ENCODE results near the gene LRRC71.

The LRRC71 gene

DNA sequence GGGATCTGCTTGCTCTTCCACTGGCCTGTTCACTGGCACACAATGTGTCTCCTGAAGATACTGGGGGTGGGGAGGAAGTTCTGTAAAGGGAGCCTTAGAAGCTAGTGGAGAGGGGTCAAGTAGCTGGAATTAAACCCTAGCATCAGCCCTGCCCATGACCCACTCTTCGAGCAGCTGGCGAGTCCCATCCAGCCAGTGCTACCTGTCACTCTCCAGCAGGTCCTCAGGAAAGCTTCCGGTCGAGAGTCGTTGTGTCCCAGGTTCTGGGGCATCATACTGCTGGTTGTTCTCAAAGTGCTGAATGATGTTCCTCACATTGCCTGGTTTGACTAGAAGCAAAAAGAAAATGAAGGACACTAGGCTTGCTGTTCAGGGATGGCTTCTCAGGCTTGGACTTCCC is 30.9 kb downstream of the LRRC71 start:
- DNase-seq, result no peak

DNA sequence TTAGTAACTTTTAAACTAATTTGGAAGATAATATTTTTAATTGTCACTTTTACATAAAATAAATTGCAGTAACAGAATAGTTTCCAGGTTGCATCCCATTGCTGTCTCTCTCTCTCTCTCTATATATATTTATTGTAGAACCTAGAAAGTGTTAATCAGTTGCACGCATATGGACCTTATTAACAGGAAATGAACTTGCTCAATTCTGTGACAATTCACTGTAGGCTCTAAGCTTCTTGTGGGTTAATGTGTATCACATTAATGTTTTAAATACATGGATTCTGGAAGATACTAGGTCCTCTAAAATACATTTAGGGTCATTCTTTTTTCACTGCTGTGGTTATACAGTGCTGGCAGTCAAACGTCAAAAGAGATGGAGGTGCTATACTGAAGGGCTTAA is 33.1 kb downstream of the LRRC71 start:
- DNase-seq, result no peak

DNA sequence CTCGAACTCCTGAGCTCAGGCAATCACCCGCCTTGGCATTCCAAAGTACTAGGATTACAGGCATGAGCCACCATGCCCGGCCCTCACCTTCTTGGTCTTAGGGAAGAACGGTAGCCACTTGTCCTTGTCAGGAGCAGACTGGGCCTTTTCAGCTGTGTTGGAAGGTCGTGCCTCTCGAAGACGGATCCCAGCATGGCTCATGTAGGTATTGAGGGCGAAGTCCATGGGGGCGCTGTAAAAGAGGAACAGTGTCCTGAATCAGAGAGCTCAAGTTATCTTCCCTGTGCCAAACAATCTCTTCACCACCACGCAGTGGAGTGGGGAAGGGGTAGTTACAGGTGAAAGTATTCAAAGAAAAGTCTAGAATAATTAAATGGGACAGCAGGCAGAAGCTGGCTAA is 35.9 kb downstream of the LRRC71 start:
- no peak for DNase-seq

DNA sequence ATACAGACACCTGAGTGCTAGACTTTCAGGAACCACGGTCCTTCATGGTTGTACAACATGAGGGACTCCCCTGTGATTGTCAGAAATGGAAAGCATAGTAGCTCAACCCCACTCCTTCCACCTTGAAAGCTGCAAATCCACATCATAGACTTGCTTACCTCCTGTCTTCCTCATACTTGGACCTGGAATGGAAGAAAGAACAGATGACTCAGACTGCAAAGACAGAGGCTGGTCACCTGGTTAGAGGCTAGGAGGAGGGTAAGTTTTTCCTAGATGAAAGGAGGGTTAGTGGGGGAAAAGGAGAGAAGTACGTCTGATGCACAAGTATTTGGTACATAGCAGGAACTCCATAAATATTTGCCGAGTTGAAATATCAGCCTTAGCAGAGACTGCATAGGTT is 37.2 kb downstream of the LRRC71 start:
- no peak for DNase-seq

DNA sequence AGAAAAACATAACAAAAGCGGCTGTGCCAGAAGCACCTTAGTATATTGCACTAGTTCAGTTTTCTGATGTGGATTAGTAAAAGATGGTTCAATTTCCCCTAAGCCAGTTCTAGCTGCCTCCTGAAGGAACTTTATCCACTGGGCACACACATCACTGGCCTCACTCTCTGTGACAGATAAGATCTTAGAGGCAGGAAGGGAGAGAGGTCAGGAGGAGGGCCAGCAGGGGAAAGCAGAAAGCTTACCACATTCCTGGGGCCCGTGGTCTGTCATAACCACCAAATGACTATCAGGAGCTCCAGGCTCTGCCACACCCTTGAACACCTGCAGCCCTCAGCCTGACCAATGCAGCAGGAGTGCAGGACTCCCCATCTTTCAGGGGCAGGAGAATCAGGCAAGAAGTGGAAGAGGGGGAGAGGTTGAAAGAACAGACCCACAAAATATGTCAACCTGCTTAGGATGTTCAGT is 37.8 kb downstream of the LRRC71 start:
- no peak for DNase-seq

DNA sequence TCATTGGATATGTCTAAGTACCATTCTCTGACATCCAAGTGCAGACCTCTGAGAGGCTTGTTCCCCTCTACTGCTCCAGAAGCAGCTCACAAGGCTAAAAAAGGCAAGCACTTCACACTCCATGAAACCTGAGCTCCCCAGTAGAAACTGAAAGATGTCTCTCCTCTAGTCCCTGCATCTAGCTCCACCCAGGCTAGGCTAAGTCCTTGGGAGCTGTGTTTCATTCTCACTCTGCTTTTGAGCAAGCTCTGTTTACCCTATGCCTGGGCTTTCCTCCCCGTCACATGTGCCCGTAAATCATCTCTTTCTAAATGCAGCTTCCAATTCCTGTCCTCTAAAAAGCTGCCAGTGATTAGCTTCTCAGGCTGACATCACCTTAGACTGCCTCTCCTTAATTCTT is 39.0 kb downstream of the LRRC71 start:
- no peak for DNase-seq

DNA sequence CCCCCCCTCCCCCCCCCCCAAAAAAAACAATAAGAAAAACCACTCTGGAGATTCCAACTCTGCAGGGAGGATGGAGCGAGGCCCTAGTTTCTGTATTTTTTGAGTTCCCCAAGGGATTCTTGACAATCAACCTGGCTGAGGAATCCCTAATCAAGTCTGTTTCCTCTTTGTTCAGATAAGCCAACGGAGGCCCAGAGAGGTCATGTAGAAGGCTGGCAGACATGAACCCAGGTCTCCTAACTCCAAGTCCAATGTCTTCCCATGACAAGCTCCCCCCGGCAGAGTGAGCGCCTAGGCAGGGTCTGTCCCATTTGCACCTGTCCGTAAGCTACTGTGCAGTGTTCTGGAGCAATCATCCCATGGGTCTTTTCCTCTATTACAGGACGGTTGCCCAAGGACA is 39.5 kb downstream of the LRRC71 start:
- no peak for DNase-seq

DNA sequence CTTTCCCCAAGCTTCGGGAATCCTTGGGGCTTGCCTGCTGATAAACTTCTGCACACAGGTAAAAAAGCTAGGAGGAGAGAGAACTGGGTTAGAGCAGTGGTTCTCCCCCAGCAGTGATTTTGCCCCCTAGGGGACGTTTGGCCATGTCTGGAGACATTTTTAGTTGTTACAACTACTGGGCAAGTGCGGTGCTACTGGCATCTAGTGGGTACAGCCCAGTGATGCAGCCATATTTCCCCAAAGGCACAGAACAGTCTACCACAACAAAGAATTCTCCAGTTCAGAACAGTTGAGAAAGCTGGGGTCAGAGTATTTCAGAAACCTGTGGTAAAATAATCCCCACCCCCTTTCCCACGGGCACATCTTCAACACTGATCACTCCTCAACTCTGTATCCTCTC is 41.3 kb downstream of the LRRC71 start:
- peak in 1 of 2 donors; percentile 29 for DNase-seq

DNA sequence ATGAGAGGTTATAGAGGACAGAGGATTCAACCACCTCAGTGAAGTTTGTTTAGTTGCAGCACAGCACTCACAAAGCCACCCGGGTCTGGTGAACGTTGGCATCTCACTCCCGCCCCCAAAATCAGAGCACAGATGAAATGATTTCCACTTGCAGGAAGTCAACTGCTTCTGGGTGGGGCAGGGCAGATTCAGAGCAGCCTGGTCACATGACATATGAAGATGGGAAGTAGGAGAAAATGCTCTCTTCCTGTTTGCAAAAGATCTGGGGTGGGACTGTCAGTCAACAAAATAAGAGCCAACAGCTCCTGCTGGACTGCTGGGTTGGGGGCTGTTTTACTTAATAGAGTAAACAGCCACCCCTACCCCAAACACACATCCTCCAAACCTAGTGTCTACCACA is 43.2 kb downstream of the LRRC71 start:
- peak in 1 of 2 donors; percentile 18 for DNase-seq

DNA sequence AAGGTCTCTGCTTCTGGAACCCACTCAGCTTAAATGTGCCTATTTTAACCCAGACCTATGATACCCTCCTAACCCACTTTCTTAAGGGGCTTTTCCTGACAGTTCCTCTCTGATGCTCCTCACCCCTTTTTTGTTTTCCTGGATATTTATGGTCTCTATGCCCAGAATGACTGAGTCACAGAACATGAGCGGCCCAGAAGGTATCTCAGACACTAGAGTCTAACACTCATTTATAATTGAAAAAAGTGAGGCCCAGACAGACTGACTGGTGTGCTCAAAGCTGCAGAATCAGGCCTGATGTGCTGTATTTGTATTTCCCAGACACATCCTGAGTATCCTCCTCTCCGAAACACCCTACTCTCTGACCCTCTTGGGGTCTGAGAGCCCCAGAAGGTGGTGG is 44.0 kb downstream of the LRRC71 start:
- no peak for DNase-seq

DNA sequence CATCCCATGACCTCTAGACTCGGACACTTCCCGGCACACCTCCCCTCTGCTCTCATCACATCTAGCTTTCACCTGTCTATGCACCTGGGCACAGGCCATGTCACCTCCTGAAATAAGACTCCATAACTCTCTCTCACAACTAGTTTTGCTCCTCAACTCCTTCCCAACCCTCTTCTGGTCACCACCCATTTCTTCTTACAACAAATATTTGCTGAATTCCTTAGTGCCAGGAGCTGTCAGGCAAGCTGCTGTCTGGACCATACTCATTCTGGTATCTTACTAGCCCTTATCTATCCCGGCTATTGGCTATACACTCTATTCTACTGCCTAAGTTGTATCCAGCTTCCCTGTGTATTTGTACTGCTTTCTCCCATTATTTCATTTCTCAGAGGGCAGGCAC is 49.1 kb downstream of the LRRC71 start:
- DNase-seq, result no peak

DNA sequence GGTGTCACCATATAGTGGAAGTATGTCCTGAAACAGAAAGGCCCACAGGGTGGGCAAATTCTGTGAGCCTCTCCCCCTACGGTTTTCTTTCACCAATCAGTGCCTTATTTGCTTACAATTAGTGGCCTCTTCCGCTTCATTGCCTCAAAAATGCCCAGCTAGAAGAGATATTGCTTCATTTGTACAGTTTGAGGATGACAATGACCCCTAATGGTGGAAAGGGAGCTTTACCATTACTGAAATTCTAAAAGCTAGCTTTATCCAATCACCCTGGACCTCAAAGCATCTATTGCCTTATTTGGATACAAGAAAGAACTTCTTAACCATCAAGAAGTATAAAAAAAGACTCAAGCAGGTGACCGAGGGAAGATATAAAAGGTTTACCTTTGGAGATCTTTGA is 49.6 kb downstream of the LRRC71 start:
- no peak for DNase-seq

DNA sequence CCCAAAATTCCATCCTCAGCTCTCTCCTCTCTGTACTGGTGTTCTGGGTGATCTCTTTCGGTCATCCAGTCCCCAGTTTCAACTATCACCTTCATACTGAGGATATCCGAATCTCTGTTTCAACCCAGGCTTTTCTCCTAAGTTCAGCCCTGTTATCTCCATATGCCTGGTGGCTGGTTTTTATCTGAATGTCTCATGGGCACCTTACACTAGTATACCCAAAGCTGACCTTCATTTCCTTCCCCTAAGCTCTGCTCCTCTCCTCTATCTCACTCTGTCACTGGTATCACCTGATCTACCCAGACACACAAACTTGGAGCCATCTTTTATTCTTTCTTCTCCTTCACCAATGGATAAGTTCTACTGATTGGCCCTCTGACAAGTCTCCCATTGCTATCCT is 53.0 kb downstream of the LRRC71 start:
- no peak for DNase-seq

DNA sequence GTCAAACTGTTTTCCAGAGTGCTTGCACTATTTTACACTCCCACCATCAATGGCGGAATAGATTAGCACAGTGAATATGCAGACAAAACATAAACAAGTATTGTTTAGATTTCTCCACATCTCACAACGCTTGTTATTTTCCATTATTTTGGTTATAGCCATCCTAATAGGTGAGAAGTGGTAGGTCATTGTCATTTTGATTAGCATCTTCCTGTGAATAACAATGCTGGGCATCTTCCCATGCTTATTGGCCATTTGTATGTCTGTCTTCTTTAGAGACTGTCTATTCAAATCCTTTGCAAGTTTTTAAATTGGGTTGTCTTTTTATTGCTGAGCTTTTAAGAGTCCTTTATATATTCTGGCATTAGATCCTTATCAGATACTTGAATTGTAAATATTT is 54.7 kb downstream of the LRRC71 start:
- no peak for DNase-seq

DNA sequence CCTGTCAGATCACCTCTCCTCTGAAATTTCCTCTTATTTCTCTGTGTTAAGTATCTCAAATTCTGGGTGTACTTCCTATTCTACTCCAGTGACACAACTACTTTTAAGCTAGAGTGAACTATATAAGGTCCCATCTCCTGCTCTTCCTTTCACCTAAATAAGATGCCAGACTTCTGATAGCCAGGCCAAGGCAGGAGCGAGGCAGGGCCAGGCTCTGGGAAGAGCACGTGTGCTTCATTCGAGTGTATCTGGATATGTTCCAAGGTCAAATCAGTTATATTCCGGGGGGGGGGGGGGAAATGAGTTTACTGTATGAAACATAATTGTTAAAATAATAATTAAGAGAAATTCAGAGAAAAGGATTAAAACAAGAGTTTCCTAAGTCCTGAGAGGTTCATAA is 60.1 kb downstream of the LRRC71 start:
- DNase-seq, result no peak

All from stimulated activated CD4-positive, alpha-beta T cell treated with anti-CD3 and anti-CD28 coated beads, Interleukin-2, amount 100 ng/mL, for 48 hours (primary cell).